GM20431 (cell line): ENCODE data around the gene RBM44.
"Not testable (repeated sequence)": the region's sequence is repeated elsewhere in the genome, so short reads cannot be mapped to it uniquely, and the experiment has no call there.

Experiments
- in situ Hi-C: fragments of 300-500 bp; cut with MseI, MboI; formaldehyde crosslinking; loops from one replicate; pipeline ENCODE4 v1.15.0; 2020; ENCODE audit warnings: low sequenced_read_pairs; ENCODE audit not compliant: unreplicated experiment

The RBM44 gene

GRCh38 chr2:237833546-237833945 lies 35.0 kb downstream of the RBM44 start:
- in situ Hi-C loops: no loop called here

- in situ Hi-C loops: no loop called here
Observed at GRCh38 chr2:237835372-237835771, 36.8 kb downstream of the RBM44 start.

GRCh38 chr2:237841051-237841450 lies 42.5 kb downstream of the RBM44 start:
- in situ Hi-C loops: no loop called here

GRCh38 chr2:237848940-237849339 lies 50.4 kb downstream of the RBM44 start:
- in situ Hi-C loops: not testable (repeated sequence)

GRCh38 chr2:237854295-237854694 lies 55.7 kb downstream of the RBM44 start:
- in situ Hi-C loops: no loop called here

- in situ Hi-C loops: no loop called here
Observed at GRCh38 chr2:237857791-237858190, 59.2 kb downstream of the RBM44 start.

- in situ Hi-C loops: no loop called here
Observed at GRCh38 chr2:237858294-237859081, 59.9 kb downstream of the RBM44 start.

GRCh38 chr2:237859082-237859433 lies 60.5 kb downstream of the RBM44 start:
- in situ Hi-C loops: no loop called here

- in situ Hi-C loops: no loop called here
Observed at GRCh38 chr2:237859533-237860272, 61.1 kb downstream of the RBM44 start, which contains the start of gene RAMP1. RAMP1 (plus strand) TSS chr2:237859623; CDS start chr2:237859676, 53 bp downstream.

- in situ Hi-C loops: no loop called here
Observed at GRCh38 chr2:237860273-237860935, 61.8 kb downstream of the RBM44 start.

- in situ Hi-C loops: no loop called here
Observed at GRCh38 chr2:237861875-237862527, 63.4 kb downstream of the RBM44 start.

- in situ Hi-C loops: no loop called here
Observed at GRCh38 chr2:237862528-237862895, 63.9 kb downstream of the RBM44 start.

- in situ Hi-C loops: no loop called here
Observed at GRCh38 chr2:237863102-237863511, 64.5 kb downstream of the RBM44 start.

GRCh38 chr2:237863689-237864443 lies 65.3 kb downstream of the RBM44 start:
- in situ Hi-C loops: no loop called here

GRCh38 chr2:237864444-237864931 lies 65.9 kb downstream of the RBM44 start:
- in situ Hi-C loops: no loop called here

- in situ Hi-C loops: no loop called here
Observed at GRCh38 chr2:237864940-237865622, 66.5 kb downstream of the RBM44 start.

GRCh38 chr2:237865623-237866041 lies 67.1 kb downstream of the RBM44 start:
- in situ Hi-C loops: no loop called here

- in situ Hi-C loops: no loop called here
Observed at GRCh38 chr2:237866101-237866621, 67.6 kb downstream of the RBM44 start.

GRCh38 chr2:237867465-237867864 lies 68.9 kb downstream of the RBM44 start:
- in situ Hi-C loops: no loop called here
